ENCODE results near the gene VPS37C.

- TF ChIP-seq TAF1 (IDR thresholded peaks at IDR 0.05; ENCODE audit: low read depth) (no peak), ZBTB7A (IDR thresholded peaks at IDR 0.05; ENCODE audit: low read depth) (no peak), RAD21 (IDR thresholded peaks at IDR 0.05; ENCODE audit: low read depth) (no peak), YY1 (IDR thresholded peaks at IDR 0.05; ENCODE audit: low read depth) (no peak), EP300 (IDR thresholded peaks at IDR 0.05; ENCODE audit: borderline replicate concordance) (no peak), EGR1 (IDR thresholded peaks at IDR 0.05) (no peak), CEBPB (IDR thresholded peaks at IDR 0.05) (no peak), TEAD4 (IDR thresholded peaks at IDR 0.05) (no peak), REST (IDR thresholded peaks at IDR 0.05; ENCODE audit: low read depth) (no peak)
- TF ChIP-seq, protein P1, sequence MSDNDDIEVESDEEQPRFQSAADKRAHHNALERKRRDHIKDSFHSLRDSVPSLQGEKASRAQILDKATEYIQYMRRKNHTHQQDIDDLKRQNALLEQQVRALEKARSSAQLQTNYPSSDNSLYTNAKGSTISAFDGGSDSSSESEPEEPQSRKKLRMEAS (IDR thresholded peaks at IDR 0.05) = no peak
- TF ChIP-seq, protein P2, sequence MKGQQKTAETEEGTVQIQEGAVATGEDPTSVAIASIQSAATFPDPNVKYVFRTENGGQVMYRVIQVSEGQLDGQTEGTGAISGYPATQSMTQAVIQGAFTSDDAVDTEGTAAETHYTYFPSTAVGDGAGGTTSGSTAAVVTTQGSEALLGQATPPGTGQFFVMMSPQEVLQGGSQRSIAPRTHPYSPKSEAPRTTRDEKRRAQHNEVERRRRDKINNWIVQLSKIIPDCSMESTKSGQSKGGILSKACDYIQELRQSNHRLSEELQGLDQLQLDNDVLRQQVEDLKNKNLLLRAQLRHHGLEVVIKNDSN (IDR thresholded peaks at IDR 0.05) = no peak
Measured at GRCh38 chr11:61155312-61155711, 5.9 kb downstream of the VPS37C start.
